Chondrocyte (in vitro differentiated cells): ENCODE measurements around the gene TMEM53. TPM values are rescaled to one million over a fixed set of nuclear protein-coding genes. Genes with fewer than 3 reads are reported as not detected.

Source experiments
- DNase-seq: peaks from one replicate; pipeline ENCODE4 v3.0.0; 2021; ENCODE audit warnings: mixed read lengths, low spot score
- H3K27ac Mint-ChIP-seq: one replicate; pipeline ENCODE4 v1.8.0; 2021; ENCODE audit warnings: mild to moderate bottlenecking, moderate library complexity, mixed read lengths; ENCODE audit not compliant: unreplicated experiment
- H3K27me3 Mint-ChIP-seq: 2 replicates; pipeline ENCODE4 v1.8.0; 2021; ENCODE audit warnings: low read depth, mixed read lengths
- H3K36me3 Mint-ChIP-seq: 2 replicates; pipeline ENCODE4 v1.8.0; 2021; ENCODE audit warnings: low read depth, mixed read lengths
- H3K4me1 Mint-ChIP-seq: 2 replicates; pipeline ENCODE4 v1.8.0; 2021; ENCODE audit warnings: low read depth, mild to moderate bottlenecking, mixed read lengths
- H3K4me3 Mint-ChIP-seq: one replicate; pipeline ENCODE4 v1.8.0; 2021; ENCODE audit warnings: mild to moderate bottlenecking, moderate library complexity, mixed read lengths; ENCODE audit not compliant: unreplicated experiment
- H3K9me3 Mint-ChIP-seq: 2 replicates; pipeline ENCODE4 v1.8.0; 2021; ENCODE audit warnings: low read depth, mixed read lengths
- CTCF ChIP-seq: fragments of 200-600 bp; sonication (generic); IDR thresholded peaks from 2 replicates; pipeline ENCODE4 v1.5.0; 2021; ENCODE audit warnings: antibody characterized with exemption, mild to moderate bottlenecking, moderate library complexity
- total RNA-seq: library from RNA; stranded (reverse); gene quantifications from 3 replicates; pipeline ENCODE4 v1.2.1, GENCODE V29; 2021

TMEM53 gene
- total RNA-seq, 1 donor from 2014 or later: 5.8 TPM

- H3K4me1 Mint-ChIP-seq: peaks cover 5% of the 10 kb centered on the region
- no peaks in the 10 kb centered on the region for H3K9me3 Mint-ChIP-seq
Observed at GRCh38 chr1:44720281-44720680, 46.0 kb upstream of the TMEM53 start.

GRCh38 chr1:44719318-44719717 lies 45.0 kb upstream of the TMEM53 start:
- Mint-ChIP-seq H3K36me3 (no peaks in the 10 kb centered on the region), H3K27ac (no peak overlapping the region), H3K4me1 (peaks cover 7% of the 10 kb centered on the region), H3K4me3 (no peak overlapping the region), H3K9me3 (no peaks in the 10 kb centered on the region), H3K27me3 (peaks cover 8% of the 10 kb centered on the region)
- TF ChIP-seq CTCF: no peak
- no peak for DNase-seq

More at GRCh38 chr1:44720281-44720680, 46.0 kb upstream of the TMEM53 start:
- TF ChIP-seq CTCF: no peak
- DNase-seq: no peak
- no peaks in the 10 kb centered on the region for H3K36me3 Mint-ChIP-seq
- no peak overlapping the region for H3K4me3 Mint-ChIP-seq
- H3K27ac Mint-ChIP-seq: no peak overlapping the region
- H3K27me3 Mint-ChIP-seq: peaks cover 6% of the 10 kb centered on the region

GRCh38 chr1:44718091-44718490 lies 43.8 kb upstream of the TMEM53 start:
- Mint-ChIP-seq H3K4me3 (no peak overlapping the region), H3K9me3 (no peaks in the 10 kb centered on the region), H3K36me3 (no peaks in the 10 kb centered on the region), H3K4me1 (peaks cover 7% of the 10 kb centered on the region), H3K27me3 (peaks cover 8% of the 10 kb centered on the region), H3K27ac (no peak overlapping the region)
- DNase-seq: no peak
- no peak for TF ChIP-seq CTCF

GRCh38 chr1:44717653-44718052 lies 43.4 kb upstream of the TMEM53 start:
- no peak for TF ChIP-seq CTCF
- Mint-ChIP-seq H3K27me3 (peaks cover 8% of the 10 kb centered on the region), H3K9me3 (no peaks in the 10 kb centered on the region), H3K4me3 (no peak overlapping the region), H3K27ac (no peak overlapping the region), H3K4me1 (peaks cover 7% of the 10 kb centered on the region), H3K36me3 (no peaks in the 10 kb centered on the region)
- no peak for DNase-seq

GRCh38 chr1:44717156-44717555 lies 42.9 kb upstream of the TMEM53 start:
- Mint-ChIP-seq H3K36me3 (no peaks in the 10 kb centered on the region), H3K4me3 (no peak overlapping the region), H3K27ac (no peak overlapping the region), H3K27me3 (peaks cover 8% of the 10 kb centered on the region), H3K9me3 (no peaks in the 10 kb centered on the region), H3K4me1 (peaks cover 7% of the 10 kb centered on the region)
- no peak for DNase-seq
- TF ChIP-seq CTCF: no peak
